Liver (tissue), 9 donors: ENCODE data around the gene CDH20. TPM values are rescaled to one million over a fixed set of nuclear protein-coding genes. Genes with fewer than 3 reads are reported as not detected.

Source experiments
- DNase-seq: peaks from one replicate; pipeline ENCODE4 v3.0.0-alpha.2; 2017; ENCODE audit warnings: low spot score
- H3K27ac ChIP-seq, 2 donors: one replicate each; pipeline ENCODE4 v1.7.0; 2013; ENCODE audit warnings: inconsistent platforms in 2 of 2, low read length in 2 of 2, control low read depth in 1 of 2, low read depth in 1 of 2, mild to moderate bottlenecking in 1 of 2
- H3K27me3 ChIP-seq, 4 donors: one replicate each; pipeline versions ENCODE4 v1.6.1 to v1.7.0; 2013; ENCODE audit warnings: low read length in 3 of 4, inconsistent platforms in 1 of 4, mild to moderate bottlenecking in 1 of 4, moderate library complexity in 1 of 4; ENCODE audit not compliant: control insufficient read depth in 4 of 4, insufficient read depth in 4 of 4
- H3K36me3 ChIP-seq, 4 donors: one replicate each; pipeline versions ENCODE4 v1.6.1 to v1.7.0; 2013; ENCODE audit warnings: low read length in 3 of 4, mild to moderate bottlenecking in 3 of 4, low read depth in 1 of 4, moderate library complexity in 1 of 4; ENCODE audit not compliant: control insufficient read depth in 4 of 4, insufficient read depth in 3 of 4
- H3K4me1 ChIP-seq, 4 donors: one replicate each; pipeline versions ENCODE4 v1.6.1 to v1.7.0; 2013; ENCODE audit warnings: low read length in 3 of 4, mild to moderate bottlenecking in 3 of 4, moderate library complexity in 1 of 4; ENCODE audit not compliant: control insufficient read depth in 4 of 4, insufficient read depth in 4 of 4
- H3K4me3 ChIP-seq, 3 donors: one replicate each; pipeline versions ENCODE4 v1.6.1 to v1.7.0; 2013; ENCODE audit warnings: low read length in 3 of 3, control low read depth in 1 of 3, low read depth in 1 of 3, mild to moderate bottlenecking in 1 of 3
- H3K9ac ChIP-seq, 2 donors: one replicate each; pipeline ENCODE4 v1.7.0; 2013; ENCODE audit warnings: low read length in 2 of 2, mild to moderate bottlenecking in 2 of 2, moderate library complexity in 2 of 2, control low read depth in 1 of 2, low read depth in 1 of 2
- H3K9me3 ChIP-seq, 4 donors: one replicate each; pipeline versions ENCODE4 v1.6.1 to v1.7.0; 2013; ENCODE audit warnings: low read length in 3 of 4; ENCODE audit not compliant: control insufficient read depth in 4 of 4
- EGR1 ChIP-seq, 2 donors: IDR thresholded peaks; 2 replicates each; pipeline ENCODE4 v1.6.1; 2016 to 2018; ENCODE audit warnings: antibody characterized with exemption in 2 of 2, low read depth in 2 of 2
- FOXA1 ChIP-seq: IDR thresholded peaks from 2 replicates; pipeline ENCODE4 v1.6.1; 2016; ENCODE audit warnings: antibody characterized with exemption
- FOXA2 ChIP-seq: IDR thresholded peaks from 2 replicates; pipeline ENCODE4 v1.6.1; 2016; ENCODE audit warnings: antibody characterized with exemption
- GABPA ChIP-seq, 2 donors: IDR thresholded peaks in 1 of 2; conservative IDR thresholded peaks in 1 of 2; 2 replicates each; pipeline ENCODE4 v1.6.1; 2016; ENCODE audit warnings: antibody characterized with exemption in 2 of 2, mild to moderate bottlenecking in 1 of 2, moderate library complexity in 1 of 2
- HNF4A ChIP-seq, 2 donors: conservative IDR thresholded peaks; 2 replicates each; pipeline ENCODE4 v1.6.1; 2016; ENCODE audit warnings: antibody characterized with exemption in 2 of 2, mild to moderate bottlenecking in 2 of 2
- HNF4G ChIP-seq: IDR thresholded peaks from 2 replicates; pipeline ENCODE4 v1.6.1; 2016; ENCODE audit warnings: antibody characterized with exemption
- JUND ChIP-seq, 2 donors: IDR thresholded peaks; 2 replicates each; pipeline ENCODE4 v1.6.1; 2016; ENCODE audit warnings: antibody characterized with exemption in 2 of 2
- NR2F2 ChIP-seq: IDR thresholded peaks from 2 replicates; pipeline ENCODE4 v1.6.1; 2016; ENCODE audit warnings: antibody characterized with exemption
- SP1 ChIP-seq: IDR thresholded peaks from 2 replicates; pipeline ENCODE4 v1.6.1; 2018; ENCODE audit warnings: antibody characterized with exemption, mild to moderate bottlenecking
- TAF1 ChIP-seq: conservative IDR thresholded peaks from 2 replicates; pipeline ENCODE4 v1.6.1; 2016; ENCODE audit warnings: antibody characterized with exemption, mild to moderate bottlenecking
- YY1 ChIP-seq: IDR thresholded peaks from 2 replicates; pipeline ENCODE4 v1.6.1; 2016; ENCODE audit warnings: antibody characterized with exemption, mild to moderate bottlenecking
- WGBS: extraction: QIAGEN DNeasy Blood & Tissue Kit; methylation state at CpG from one replicate; pipeline ENCODE4 v1.1.7; 2013; 5-methylcytosine and 5-hydroxymethylcytosine counted together
- polyA plus RNA-seq, 2 donors: library from polyadenylated mRNA; stranded (reverse) in 1 of 2; unstranded in 1 of 2; fragments of 200-250 nt in 1 of 2; fragments of >200 nt in 1 of 2; fragmentation: Nextera tagmentation in 1 of 2; extraction: Ambion mirVana in 1 of 2; gene quantifications; one replicate each; pipeline versions ENCODE4 v1.2.1 to v1.2.3, GENCODE V29; 2013 to 2015
- total RNA-seq, 2 donors: library from RNA; depleted of rRNA; stranded (reverse); fragments of >200 nt; gene quantifications; one replicate each; pipeline ENCODE4 v1.2.3, GENCODE V29; 2014
- TF ChIP-seq, protein P1 (sequence below): IDR thresholded peaks from 2 replicates; pipeline ENCODE4 v1.6.1; 2016; ENCODE audit warnings: antibody characterized with exemption
- TF ChIP-seq, protein P2 (sequence below): IDR thresholded peaks from 2 replicates; pipeline ENCODE4 v1.6.1; 2016; ENCODE audit warnings: antibody characterized with exemption, mild to moderate bottlenecking
- TF ChIP-seq, protein P3 (sequence below): IDR thresholded peaks from 2 replicates; pipeline ENCODE4 v1.6.1; 2016; ENCODE audit warnings: antibody characterized with exemption
- TF ChIP-seq, protein P4 (sequence below): IDR thresholded peaks from 2 replicates; pipeline ENCODE4 v1.6.1; 2016; ENCODE audit warnings: antibody characterized with exemption
- donor health status: healthy.
- donor health status: healthy.
- donor health status: healthy.
- donor health status: healthy.
- donor health status: healthy.

CDH20 gene
- total and polyA plus RNA-seq, 4 donors = 0.08 to 0.11 (median 0.09) TPM; not detected in 1

DNA sequence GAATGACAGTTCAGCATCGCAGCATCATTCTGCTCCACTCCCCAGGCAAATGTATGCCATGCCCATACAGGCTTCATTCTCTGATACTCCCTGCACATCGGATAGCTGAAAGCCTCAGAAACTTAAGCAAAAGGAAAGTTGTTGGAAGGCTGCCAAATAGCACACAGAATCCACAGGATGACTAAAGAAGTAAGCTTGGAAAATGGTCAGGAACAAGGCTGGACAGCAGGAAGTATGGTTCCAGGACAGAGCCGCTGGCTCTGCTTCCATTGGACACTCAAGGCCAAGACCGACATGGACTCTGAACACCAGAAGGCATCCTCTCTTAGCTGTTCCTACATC is 256.5 kb downstream of the CDH20 start:
- H3K9ac ChIP-seq = no peak overlapping the region
- no peaks in the 10 kb centered on the region for H3K36me3 ChIP-seq
- no peaks in the 10 kb centered on the region for H3K4me1 ChIP-seq
- no peak for DNase-seq
- no peak overlapping the region for H3K27ac ChIP-seq
- TF ChIP-seq, protein P1, sequence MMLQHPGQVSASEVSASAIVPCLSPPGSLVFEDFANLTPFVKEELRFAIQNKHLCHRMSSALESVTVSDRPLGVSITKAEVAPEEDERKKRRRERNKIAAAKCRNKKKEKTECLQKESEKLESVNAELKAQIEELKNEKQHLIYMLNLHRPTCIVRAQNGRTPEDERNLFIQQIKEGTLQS = no peak
- no peak for TF ChIP-seq FOXA1
- TF ChIP-seq HNF4A (conservative IDR thresholded peaks at IDR 0.05) = no peak
- TF ChIP-seq FOXA2 = no peak
- H3K4me3 ChIP-seq = no peak overlapping the region
- no peaks in the 10 kb centered on the region for H3K9me3 ChIP-seq
- 63% methylated on average over 4 of the region's 4 CpGs for WGBS
- H3K27me3 ChIP-seq = no peaks in the 10 kb centered on the region

DNA sequence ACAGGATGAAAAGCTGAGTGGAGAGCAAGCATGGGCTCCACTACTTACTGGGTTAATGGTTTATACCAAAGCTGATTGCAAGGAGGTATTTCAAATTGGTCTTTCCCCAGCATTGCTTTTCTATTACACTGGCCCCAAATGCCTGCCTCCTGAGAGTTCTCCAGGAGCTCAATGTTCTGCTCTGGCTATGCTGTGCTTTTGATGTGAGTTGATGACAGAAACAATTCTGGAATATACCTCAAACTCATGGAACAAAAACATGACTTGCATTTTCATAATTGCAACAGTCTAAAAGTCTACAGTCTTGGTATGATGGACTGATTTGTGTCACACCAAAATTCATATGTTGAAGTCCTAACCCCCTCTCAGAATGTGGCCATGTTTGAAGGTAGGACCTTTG is 258.0 kb downstream of the CDH20 start:
- no peak overlapping the region for H3K4me3 ChIP-seq
- no peaks in the 10 kb centered on the region for H3K27me3 ChIP-seq
- H3K27ac ChIP-seq = no peak overlapping the region
- no peaks in the 10 kb centered on the region for H3K36me3 ChIP-seq
- H3K4me1 ChIP-seq = no peaks in the 10 kb centered on the region
- no peak overlapping the region for H3K9ac ChIP-seq
- TF ChIP-seq YY1 (no peak), EGR1 (IDR thresholded peaks at IDR 0.05; ENCODE audit: low read depth in 2 of 2) (no peak), HNF4G (no peak), HNF4A (conservative IDR thresholded peaks at IDR 0.05) (no peak), JUND (IDR thresholded peaks at IDR 0.05) (no peak), FOXA1 (no peak), SP1 (no peak), TAF1 (no peak), GABPA (IDR thresholded peaks at IDR 0.05 in 1 of 2, conservative IDR thresholded peaks at IDR 0.05 in 1 of 2) (no peak), NR2F2 (no peak)
- TF ChIP-seq, protein P1 = no peak
- TF ChIP-seq, protein P2, sequence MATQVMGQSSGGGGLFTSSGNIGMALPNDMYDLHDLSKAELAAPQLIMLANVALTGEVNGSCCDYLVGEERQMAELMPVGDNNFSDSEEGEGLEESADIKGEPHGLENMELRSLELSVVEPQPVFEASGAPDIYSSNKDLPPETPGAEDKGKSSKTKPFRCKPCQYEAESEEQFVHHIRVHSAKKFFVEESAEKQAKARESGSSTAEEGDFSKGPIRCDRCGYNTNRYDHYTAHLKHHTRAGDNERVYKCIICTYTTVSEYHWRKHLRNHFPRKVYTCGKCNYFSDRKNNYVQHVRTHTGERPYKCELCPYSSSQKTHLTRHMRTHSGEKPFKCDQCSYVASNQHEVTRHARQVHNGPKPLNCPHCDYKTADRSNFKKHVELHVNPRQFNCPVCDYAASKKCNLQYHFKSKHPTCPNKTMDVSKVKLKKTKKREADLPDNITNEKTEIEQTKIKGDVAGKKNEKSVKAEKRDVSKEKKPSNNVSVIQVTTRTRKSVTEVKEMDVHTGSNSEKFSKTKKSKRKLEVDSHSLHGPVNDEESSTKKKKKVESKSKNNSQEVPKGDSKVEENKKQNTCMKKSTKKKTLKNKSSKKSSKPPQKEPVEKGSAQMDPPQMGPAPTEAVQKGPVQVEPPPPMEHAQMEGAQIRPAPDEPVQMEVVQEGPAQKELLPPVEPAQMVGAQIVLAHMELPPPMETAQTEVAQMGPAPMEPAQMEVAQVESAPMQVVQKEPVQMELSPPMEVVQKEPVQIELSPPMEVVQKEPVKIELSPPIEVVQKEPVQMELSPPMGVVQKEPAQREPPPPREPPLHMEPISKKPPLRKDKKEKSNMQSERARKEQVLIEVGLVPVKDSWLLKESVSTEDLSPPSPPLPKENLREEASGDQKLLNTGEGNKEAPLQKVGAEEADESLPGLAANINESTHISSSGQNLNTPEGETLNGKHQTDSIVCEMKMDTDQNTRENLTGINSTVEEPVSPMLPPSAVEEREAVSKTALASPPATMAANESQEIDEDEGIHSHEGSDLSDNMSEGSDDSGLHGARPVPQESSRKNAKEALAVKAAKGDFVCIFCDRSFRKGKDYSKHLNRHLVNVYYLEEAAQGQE = no peak
- TF ChIP-seq, protein P3, sequence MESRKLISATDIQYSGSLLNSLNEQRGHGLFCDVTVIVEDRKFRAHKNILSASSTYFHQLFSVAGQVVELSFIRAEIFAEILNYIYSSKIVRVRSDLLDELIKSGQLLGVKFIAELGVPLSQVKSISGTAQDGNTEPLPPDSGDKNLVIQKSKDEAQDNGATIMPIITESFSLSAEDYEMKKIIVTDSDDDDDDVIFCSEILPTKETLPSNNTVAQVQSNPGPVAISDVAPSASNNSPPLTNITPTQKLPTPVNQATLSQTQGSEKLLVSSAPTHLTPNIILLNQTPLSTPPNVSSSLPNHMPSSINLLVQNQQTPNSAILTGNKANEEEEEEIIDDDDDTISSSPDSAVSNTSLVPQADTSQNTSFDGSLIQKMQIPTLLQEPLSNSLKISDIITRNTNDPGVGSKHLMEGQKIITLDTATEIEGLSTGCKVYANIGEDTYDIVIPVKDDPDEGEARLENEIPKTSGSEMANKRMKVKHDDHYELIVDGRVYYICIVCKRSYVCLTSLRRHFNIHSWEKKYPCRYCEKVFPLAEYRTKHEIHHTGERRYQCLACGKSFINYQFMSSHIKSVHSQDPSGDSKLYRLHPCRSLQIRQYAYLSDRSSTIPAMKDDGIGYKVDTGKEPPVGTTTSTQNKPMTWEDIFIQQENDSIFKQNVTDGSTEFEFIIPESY = no peak
- TF ChIP-seq, protein P4, sequence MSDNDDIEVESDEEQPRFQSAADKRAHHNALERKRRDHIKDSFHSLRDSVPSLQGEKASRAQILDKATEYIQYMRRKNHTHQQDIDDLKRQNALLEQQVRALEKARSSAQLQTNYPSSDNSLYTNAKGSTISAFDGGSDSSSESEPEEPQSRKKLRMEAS = no peak
- H3K9me3 ChIP-seq = no peaks in the 10 kb centered on the region
- DNase-seq = no peak
